ENCODE data around the gene EPB41L4B. TPM values are rescaled to one million over a fixed set of nuclear protein-coding genes. Genes with fewer than 3 reads are reported as not detected.

EPB41L4B gene
- total and polyA plus RNA-seq, 4 experiments from 2014 or later: not detected

- H3K4me1 Mint-ChIP-seq: peaks cover 0 to 7% (median 3%) of the 10 kb centered on the region in 4 donors
- peaks cover 0 to 3% of the 10 kb centered on the region in 2 donors for H3K36me3 Mint-ChIP-seq
- H3K27me3 Mint-ChIP-seq: peaks cover 32 to 40% of the 10 kb centered on the region in 2 donors
These were observed 157.7 kb downstream of the EPB41L4B start for GRCh38 chr9:109163194-109163593.

DNA sequence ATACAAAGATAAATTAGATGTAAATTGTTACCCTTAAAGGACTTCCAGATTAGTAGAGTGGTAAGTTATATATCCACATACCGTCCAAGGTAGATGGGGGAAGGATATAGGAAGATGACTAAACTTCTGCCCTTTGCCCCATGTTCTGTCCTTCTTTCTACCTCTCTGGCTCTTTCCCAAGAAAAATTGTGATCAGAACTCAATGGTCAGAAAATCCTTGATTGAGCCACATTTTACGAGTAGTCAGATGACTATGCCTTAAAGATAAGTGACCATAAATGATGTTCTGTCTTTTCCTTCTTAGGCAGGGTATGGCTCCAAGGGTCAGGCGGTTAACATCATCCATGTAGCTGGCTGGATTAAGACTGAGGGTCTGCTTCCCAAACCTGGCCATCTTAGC is 158.2 kb downstream of the EPB41L4B start:
- POLR2A ChIA-PET (ENCODE audit: partially characterized antibody): no interaction called here

More at GRCh38 chr9:109163194-109163593, 157.7 kb downstream of the EPB41L4B start:
- no peaks in the 10 kb centered on the region for H3K36me3 ChIP-seq (ENCODE audit: insufficient read depth, low read length)
- ChIA-PET CTCF (ENCODE audit: partially characterized antibody) (no interaction called here), POLR2A (ENCODE audit: partially characterized antibody) (no interaction called here)
- Mint-ChIP-seq H3K9me3 (peaks cover 0 to 6% (median 5%) of the 10 kb centered on the region in 8 donors), H3K27ac (no peak overlapping the region), H3K4me3 (no peak overlapping the region)
- H3K4me1 ChIP-seq (ENCODE audit: insufficient read depth, low read length): no peaks in the 10 kb centered on the region
- peaks cover 7% of the 10 kb centered on the region for H3K27me3 ChIP-seq (ENCODE audit: insufficient read depth, low read length)
- DNase-seq: no peak
- no peak overlapping the region for H3K4me3 ChIP-seq (ENCODE audit: low read length in 2 of 2)
- intact Hi-C loops (cut with micrococcal nuclease): no loop called here
- H3K27ac ChIP-seq (ENCODE audit: low read depth, low read length): no peak overlapping the region
- H3K9me3 ChIP-seq (ENCODE audit: control insufficient read depth in 1 of 2, low read length in 2 of 2): no peaks in the 10 kb centered on the region

DNA sequence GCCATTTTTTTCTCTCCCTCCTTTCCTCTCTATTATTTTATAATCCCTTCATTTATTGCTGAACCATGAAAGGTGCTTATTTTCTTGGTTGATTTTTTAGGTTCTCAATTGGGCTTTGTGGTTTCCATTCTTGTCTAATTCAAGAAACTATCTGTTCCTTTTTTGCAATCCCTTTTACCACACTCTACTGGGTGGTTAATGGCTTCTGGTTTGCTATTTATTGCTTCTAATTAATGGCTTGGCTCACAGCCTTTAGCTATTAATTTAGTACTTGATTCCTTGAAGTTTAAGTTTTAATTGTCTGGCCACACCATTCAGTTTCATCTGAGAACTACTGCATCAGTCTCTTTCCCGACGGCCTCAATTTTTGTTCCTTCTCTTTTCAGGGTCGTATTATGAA is 159.4 kb downstream of the EPB41L4B start:
- peaks cover 0 to 4% (median 0%) of the 10 kb centered on the region in 4 donors for H3K4me1 Mint-ChIP-seq
- H3K27me3 ChIP-seq (ENCODE audit: insufficient read depth, low read length): peaks cover 7% of the 10 kb centered on the region
- no peak overlapping the region for H3K27ac ChIP-seq (ENCODE audit: low read depth, low read length)
- H3K27me3 Mint-ChIP-seq: peaks cover 24 to 35% of the 10 kb centered on the region in 2 donors
- H3K4me1 ChIP-seq (ENCODE audit: insufficient read depth, low read length): no peaks in the 10 kb centered on the region
- H3K4me3 ChIP-seq (ENCODE audit: low read length in 2 of 2): no peak overlapping the region
- no peaks in the 10 kb centered on the region for H3K36me3 ChIP-seq (ENCODE audit: insufficient read depth, low read length)
- peaks cover 0 to 3% of the 10 kb centered on the region in 2 donors for H3K36me3 Mint-ChIP-seq
- no peaks in the 10 kb centered on the region for H3K9me3 ChIP-seq (ENCODE audit: control insufficient read depth in 1 of 2, low read length in 2 of 2)
- no peak for DNase-seq
- H3K27ac Mint-ChIP-seq: no peak overlapping the region
- ChIA-PET POLR2A (ENCODE audit: partially characterized antibody) (no interaction called here), CTCF (ENCODE audit: partially characterized antibody) (no interaction called here)
- peaks cover 0 to 6% (median 5%) of the 10 kb centered on the region in 8 donors for H3K9me3 Mint-ChIP-seq
- intact Hi-C loops (cut with micrococcal nuclease): no loop called here
- H3K4me3 Mint-ChIP-seq: no peak overlapping the region

More for the DNA sequence above, 158.2 kb downstream of the EPB41L4B start:
- Histone ChIP-seq H3K27ac (ENCODE audit: low read depth, low read length) (no peak overlapping the region), H3K36me3 (ENCODE audit: insufficient read depth, low read length) (no peaks in the 10 kb centered on the region), H3K9me3 (ENCODE audit: control insufficient read depth in 1 of 2, low read length in 2 of 2) (no peaks in the 10 kb centered on the region), H3K27me3 (ENCODE audit: insufficient read depth, low read length) (peaks cover 7% of the 10 kb centered on the region), H3K4me3 (ENCODE audit: low read length in 2 of 2) (no peak overlapping the region), H3K4me1 (ENCODE audit: insufficient read depth, low read length) (no peaks in the 10 kb centered on the region)
- Mint-ChIP-seq H3K36me3 (peaks cover 0 to 3% of the 10 kb centered on the region in 2 donors), H3K9me3 (peaks cover 0 to 6% (median 5%) of the 10 kb centered on the region in 8 donors), H3K4me1 (peaks cover 0 to 7% (median 3%) of the 10 kb centered on the region in 4 donors), H3K27ac (no peak overlapping the region), H3K27me3 (peaks cover 28 to 39% of the 10 kb centered on the region in 2 donors), H3K4me3 (no peak overlapping the region)
- CTCF ChIA-PET (ENCODE audit: partially characterized antibody): no interaction called here
- intact Hi-C loops (cut with micrococcal nuclease): no loop called here
- no peak for DNase-seq

DNA sequence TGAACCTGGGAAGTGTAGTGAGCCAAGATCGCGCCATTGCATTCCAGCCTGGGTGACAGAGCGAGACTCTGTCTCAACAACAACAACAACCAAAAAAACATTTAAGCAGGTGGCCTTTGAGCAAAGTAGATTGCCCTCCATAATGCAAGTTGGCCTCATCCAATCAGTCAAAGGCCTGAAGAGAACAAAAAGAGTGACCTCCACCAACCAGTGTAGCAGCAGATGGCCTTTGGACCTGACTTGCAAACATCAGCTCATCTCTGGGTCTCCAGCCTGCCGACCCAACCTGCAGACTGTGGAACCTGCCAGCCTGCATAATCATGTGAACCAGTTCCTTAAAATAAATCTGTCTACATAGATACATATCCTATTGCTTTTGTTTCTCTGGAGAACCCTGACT is 161.3 kb downstream of the EPB41L4B start:
- no peak overlapping the region for H3K27ac ChIP-seq (ENCODE audit: low read depth, low read length)
- Mint-ChIP-seq H3K4me1 (peaks cover 0 to 4% (median 0%) of the 10 kb centered on the region in 4 donors), H3K27ac (no peak overlapping the region), H3K27me3 (peaks cover 8 to 28% of the 10 kb centered on the region in 2 donors), H3K9me3 (peaks cover 0 to 7% (median 2%) of the 10 kb centered on the region in 8 donors), H3K4me3 (no peak overlapping the region), H3K36me3 (peaks cover 0 to 3% of the 10 kb centered on the region in 2 donors)
- intact Hi-C loops (cut with micrococcal nuclease): no loop called here
- CTCF ChIA-PET (ENCODE audit: partially characterized antibody): no interaction called here
- H3K9me3 ChIP-seq (ENCODE audit: control insufficient read depth in 1 of 2, low read length in 2 of 2): no peaks in the 10 kb centered on the region
- no peaks in the 10 kb centered on the region for H3K36me3 ChIP-seq (ENCODE audit: insufficient read depth, low read length)
- no peak overlapping the region for H3K4me3 ChIP-seq (ENCODE audit: low read length in 2 of 2)
- peaks cover 3% of the 10 kb centered on the region for H3K27me3 ChIP-seq (ENCODE audit: insufficient read depth, low read length)
- no peaks in the 10 kb centered on the region for H3K4me1 ChIP-seq (ENCODE audit: insufficient read depth, low read length)
- POLR2A ChIA-PET (ENCODE audit: partially characterized antibody): no interaction called here
- no peak for DNase-seq

- H3K4me1 Mint-ChIP-seq: peaks cover 0 to 4% (median 0%) of the 10 kb centered on the region in 4 donors
- H3K9me3 ChIP-seq (ENCODE audit: control insufficient read depth in 1 of 2, low read length in 2 of 2): no peaks in the 10 kb centered on the region
- no peaks in the 10 kb centered on the region for H3K36me3 ChIP-seq (ENCODE audit: insufficient read depth, low read length)
- no peak overlapping the region for H3K4me3 ChIP-seq (ENCODE audit: low read length in 2 of 2)
- ChIA-PET POLR2A (ENCODE audit: partially characterized antibody) (no interaction called here), CTCF (ENCODE audit: partially characterized antibody) (no interaction called here)
- H3K27ac ChIP-seq (ENCODE audit: low read depth, low read length): no peak overlapping the region
- intact Hi-C loops (cut with micrococcal nuclease): no loop called here
- H3K4me1 ChIP-seq (ENCODE audit: insufficient read depth, low read length): no peaks in the 10 kb centered on the region
- DNase-seq: no peak
- no peak overlapping the region for H3K27ac Mint-ChIP-seq
- peaks cover 0 to 15% (median 9%) of the 10 kb centered on the region in 8 donors for H3K9me3 Mint-ChIP-seq
- H3K27me3 ChIP-seq (ENCODE audit: insufficient read depth, low read length): peaks cover 3% of the 10 kb centered on the region
- H3K36me3 Mint-ChIP-seq: no peaks in the 10 kb centered on the region
- H3K27me3 Mint-ChIP-seq: peaks cover 6 to 22% of the 10 kb centered on the region in 2 donors
- H3K4me3 Mint-ChIP-seq: no peak overlapping the region
These were observed 162.2 kb downstream of the EPB41L4B start for GRCh38 chr9:109158651-109159050.

- Histone ChIP-seq H3K4me3 (ENCODE audit: low read length in 2 of 2) (no peak overlapping the region), H3K4me1 (ENCODE audit: insufficient read depth, low read length) (no peaks in the 10 kb centered on the region), H3K27me3 (ENCODE audit: insufficient read depth, low read length) (no peaks in the 10 kb centered on the region), H3K9me3 (ENCODE audit: control insufficient read depth in 1 of 2, low read length in 2 of 2) (no peaks in the 10 kb centered on the region), H3K36me3 (ENCODE audit: insufficient read depth, low read length) (no peaks in the 10 kb centered on the region), H3K27ac (ENCODE audit: low read depth, low read length) (no peak overlapping the region)
- peaks cover 0 to 28% (median 20%) of the 10 kb centered on the region in 8 donors for H3K9me3 Mint-ChIP-seq
- H3K27ac Mint-ChIP-seq: no peak overlapping the region
- H3K4me3 Mint-ChIP-seq: no peak overlapping the region
- peaks cover 6 to 12% of the 10 kb centered on the region in 2 donors for H3K27me3 Mint-ChIP-seq
- H3K36me3 Mint-ChIP-seq: no peaks in the 10 kb centered on the region
- intact Hi-C loops (cut with micrococcal nuclease): no loop called here
- H3K4me1 Mint-ChIP-seq: peaks cover 0 to 4% (median 0%) of the 10 kb centered on the region in 4 donors
- ChIA-PET POLR2A (ENCODE audit: partially characterized antibody) (no interaction called here), CTCF (ENCODE audit: partially characterized antibody) (no interaction called here)
- DNase-seq: no peak
These were observed 164.2 kb downstream of the EPB41L4B start for GRCh38 chr9:109156708-109157107.

- no peak overlapping the region for H3K27ac ChIP-seq (ENCODE audit: low read depth, low read length)
- H3K4me3 ChIP-seq (ENCODE audit: low read length in 2 of 2): no peak overlapping the region
- intact Hi-C loops (cut with micrococcal nuclease): no loop called here
- DNase-seq: no peak
- no peaks in the 10 kb centered on the region for H3K9me3 ChIP-seq (ENCODE audit: control insufficient read depth in 1 of 2, low read length in 2 of 2)
- POLR2A ChIA-PET (ENCODE audit: partially characterized antibody): no interaction called here
- Mint-ChIP-seq H3K36me3 (no peaks in the 10 kb centered on the region), H3K27ac (no peak overlapping the region), H3K9me3 (peaks cover 0 to 29% (median 20%) of the 10 kb centered on the region in 8 donors), H3K4me3 (no peak overlapping the region), H3K4me1 (no peaks in the 10 kb centered on the region), H3K27me3 (peaks cover 2 to 5% of the 10 kb centered on the region in 2 donors)
- CTCF ChIA-PET (ENCODE audit: partially characterized antibody): no interaction called here
- H3K4me1 ChIP-seq (ENCODE audit: insufficient read depth, low read length): no peaks in the 10 kb centered on the region
- no peaks in the 10 kb centered on the region for H3K27me3 ChIP-seq (ENCODE audit: insufficient read depth, low read length)
- no peaks in the 10 kb centered on the region for H3K36me3 ChIP-seq (ENCODE audit: insufficient read depth, low read length)
These were observed 169.8 kb downstream of the EPB41L4B start for GRCh38 chr9:109150925-109151545.

Measured in CD4-positive, alpha-beta memory T cell (primary cell).